ENCODE measurements around the gene KPNA3.
A peak's percentile ranks its signal among the peaks of the same experiment; 100 is the strongest.
"Not testable (repeated sequence)": the region's sequence is repeated elsewhere in the genome, so short reads cannot be mapped to it uniquely, and the experiment has no call there.

KPNA3 gene, protein sequence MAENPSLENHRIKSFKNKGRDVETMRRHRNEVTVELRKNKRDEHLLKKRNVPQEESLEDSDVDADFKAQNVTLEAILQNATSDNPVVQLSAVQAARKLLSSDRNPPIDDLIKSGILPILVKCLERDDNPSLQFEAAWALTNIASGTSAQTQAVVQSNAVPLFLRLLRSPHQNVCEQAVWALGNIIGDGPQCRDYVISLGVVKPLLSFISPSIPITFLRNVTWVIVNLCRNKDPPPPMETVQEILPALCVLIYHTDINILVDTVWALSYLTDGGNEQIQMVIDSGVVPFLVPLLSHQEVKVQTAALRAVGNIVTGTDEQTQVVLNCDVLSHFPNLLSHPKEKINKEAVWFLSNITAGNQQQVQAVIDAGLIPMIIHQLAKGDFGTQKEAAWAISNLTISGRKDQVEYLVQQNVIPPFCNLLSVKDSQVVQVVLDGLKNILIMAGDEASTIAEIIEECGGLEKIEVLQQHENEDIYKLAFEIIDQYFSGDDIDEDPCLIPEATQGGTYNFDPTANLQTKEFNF

DNA sequence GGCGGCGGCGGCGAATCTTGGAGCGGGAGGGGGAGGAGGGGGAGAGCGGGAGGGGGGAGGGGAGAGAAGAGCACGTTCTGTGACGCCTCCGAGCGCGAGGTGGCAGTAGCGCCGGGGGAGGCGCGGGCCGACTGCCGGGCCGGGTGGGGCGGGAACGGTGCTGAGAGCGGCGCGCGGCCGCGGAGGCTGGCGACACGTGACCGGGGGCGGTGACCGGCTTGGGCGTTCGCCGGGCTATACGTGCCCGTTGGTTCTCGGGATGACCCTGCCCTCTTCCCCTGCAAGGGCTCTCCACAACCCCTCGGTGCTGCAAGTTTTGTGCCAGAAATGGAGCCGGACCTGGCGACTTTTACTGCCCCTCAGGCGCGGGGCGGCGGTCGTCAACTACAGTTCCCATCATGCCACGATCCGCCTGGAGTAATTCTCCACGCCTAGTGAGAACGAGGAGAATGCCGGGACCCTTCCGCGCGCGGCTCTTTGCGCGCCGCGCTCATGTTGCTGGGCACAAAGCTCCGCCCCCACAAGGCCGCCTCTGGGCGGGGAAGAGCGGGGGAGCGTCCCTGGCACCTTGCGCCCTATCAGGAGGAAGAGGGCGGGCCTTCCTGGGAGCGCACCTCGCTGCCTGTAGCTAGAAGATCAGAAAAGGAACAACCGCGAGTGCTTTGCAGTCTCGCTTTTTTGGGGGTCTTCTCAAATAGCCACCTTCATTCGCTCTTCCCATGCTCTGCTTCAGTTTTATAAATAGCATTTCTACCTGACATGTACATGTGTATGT, at the start of gene KPNA3:
KPNA3 (minus strand) TSS at position 133 of the 775 bp plus-strand sequence. CDS start 176 bp downstream, outside the sequence.
- peak; percentile 96 for DNase-seq

DNA sequence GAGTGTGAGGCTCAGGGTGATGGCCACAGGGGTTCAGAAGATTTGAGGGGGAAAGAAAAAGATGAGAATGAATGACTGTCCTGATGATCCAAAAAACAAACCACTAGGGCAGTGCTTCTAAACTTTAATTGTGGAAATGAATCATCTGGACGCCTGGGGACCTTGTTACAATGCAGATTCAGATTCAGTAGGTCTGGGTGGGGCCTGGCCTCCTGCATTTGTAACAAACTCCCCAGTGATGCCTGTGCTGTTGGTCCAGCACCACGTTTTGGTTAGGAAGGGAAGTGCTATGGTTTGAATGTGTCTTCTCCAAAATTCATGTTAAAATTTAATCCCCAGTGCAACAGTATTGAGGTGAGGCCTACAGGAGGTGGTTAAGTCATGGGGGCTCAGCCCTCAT, 49.5 kb upstream of the KPNA3 start:
- DNase-seq = no peak

DNA sequence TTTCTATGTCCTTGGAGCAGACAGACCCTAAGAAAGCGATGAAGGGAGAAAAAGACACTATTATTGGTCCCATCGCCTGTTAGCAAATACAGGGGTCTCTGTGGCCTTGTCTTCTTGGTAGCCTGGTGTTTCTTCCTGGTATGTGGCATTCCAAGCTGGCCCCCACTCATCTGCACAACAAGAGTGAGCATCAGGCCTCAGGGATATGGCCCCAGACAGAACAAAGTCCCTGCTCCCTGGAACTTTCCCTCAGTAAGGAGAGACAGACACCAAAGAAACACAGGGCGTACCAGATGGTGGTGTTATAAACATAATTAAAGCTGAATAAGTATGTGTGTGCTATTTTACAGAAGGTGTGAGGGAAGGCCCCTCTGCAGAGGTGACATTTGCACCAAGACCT, 48.2 kb upstream of the KPNA3 start:
- DNase-seq = no peak

DNA sequence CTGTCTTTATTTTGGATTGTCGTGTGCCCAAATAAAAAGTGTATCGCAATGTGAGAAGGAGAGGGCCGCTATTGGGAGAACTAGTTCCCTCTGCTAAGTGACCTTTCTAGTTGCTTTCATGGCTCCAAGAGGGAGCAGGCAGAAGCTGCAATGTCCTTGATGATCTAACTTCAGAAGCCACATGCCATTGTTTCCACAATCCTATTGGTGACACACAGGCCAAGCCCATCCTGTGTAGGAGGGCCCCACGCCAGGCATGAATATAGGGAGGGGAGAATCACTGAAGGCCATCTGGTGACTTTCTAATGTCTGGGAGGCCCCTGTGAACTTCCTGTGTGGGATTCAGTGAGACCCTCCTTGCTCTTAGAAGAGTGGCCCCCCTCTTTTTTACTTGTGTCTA, 47.8 kb upstream of the KPNA3 start:
- DNase-seq = no peak

DNA sequence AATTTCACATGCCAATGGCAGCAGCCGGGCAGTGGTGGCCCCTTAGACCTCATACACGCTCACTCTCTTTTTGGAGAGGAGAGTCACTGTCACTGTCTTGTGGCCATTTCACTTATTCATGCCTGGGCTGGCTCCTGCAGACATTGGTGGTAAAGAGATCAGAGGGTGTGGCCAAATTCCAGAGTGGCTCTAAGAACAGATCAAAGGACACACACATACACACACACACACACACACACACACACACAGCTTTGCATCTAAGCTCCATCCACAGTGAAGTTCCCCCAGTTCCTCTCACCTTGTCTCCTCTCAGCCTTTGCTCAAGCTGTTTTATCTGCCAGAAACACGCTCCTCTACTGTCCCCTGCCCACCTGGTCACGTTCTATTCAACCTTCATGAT, 46.5 kb upstream of the KPNA3 start:
- DNase-seq = no peak

DNA sequence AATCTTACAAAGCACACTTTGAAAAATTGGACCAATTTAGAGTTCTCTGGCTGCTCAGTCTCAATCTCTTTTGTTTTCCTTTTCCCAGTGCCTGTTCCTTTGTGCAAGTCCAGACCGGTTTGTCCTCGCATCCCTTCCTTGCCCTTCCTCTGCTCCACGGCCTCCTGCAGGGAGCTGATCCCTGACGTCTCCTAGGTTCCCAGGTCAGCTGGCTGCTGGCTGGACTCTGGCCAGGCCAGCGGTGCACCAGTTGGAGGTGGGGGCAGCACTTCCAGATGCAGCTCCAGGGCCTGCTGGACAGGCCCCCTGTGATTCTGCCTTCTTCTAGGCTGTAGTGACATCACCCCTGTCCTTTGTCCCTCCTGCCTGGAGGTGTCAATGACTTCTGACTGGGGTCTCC, 44.0 kb upstream of the KPNA3 start:
- DNase-seq = no peak

DNA sequence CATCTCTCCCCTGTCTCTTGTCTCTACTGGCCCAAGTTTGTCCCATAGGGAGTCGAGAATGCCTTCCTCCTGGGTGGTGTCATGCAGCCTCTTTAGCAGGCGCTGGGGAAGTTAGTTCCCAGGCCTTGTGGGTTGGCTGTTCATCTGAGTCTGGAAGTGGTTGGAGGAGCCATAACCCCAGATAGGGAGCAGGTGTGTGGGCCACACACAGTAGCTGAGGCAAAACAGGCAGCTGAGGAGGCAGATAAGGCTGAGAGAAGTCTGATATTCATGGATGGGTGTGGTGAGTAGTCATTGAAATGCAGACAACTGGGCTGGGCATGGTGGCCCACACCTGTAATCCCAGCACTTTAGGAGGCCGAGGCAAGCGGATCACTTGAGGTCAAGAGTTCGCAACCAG, 40.9 kb upstream of the KPNA3 start:
- no peak for DNase-seq

DNA sequence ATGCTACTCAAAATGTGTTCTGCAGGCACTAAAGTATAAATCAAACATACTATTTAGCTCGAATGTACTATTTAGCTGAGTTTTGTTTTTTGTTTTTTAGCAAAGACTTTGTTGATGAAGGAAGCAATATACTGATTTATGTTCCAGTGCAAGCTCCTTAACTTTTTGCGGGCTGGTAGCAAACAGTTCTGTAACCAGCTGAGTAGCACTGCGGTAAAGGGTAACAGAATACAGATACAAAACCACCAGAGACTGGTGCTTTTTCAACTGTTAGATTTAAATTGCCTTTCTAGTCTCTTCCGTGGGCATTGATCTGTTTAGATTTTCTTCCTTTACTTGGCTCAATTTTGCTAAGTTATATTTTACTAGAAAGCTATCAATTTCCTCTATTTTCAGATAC, 39.0 kb upstream of the KPNA3 start:
- no peak for DNase-seq

DNA sequence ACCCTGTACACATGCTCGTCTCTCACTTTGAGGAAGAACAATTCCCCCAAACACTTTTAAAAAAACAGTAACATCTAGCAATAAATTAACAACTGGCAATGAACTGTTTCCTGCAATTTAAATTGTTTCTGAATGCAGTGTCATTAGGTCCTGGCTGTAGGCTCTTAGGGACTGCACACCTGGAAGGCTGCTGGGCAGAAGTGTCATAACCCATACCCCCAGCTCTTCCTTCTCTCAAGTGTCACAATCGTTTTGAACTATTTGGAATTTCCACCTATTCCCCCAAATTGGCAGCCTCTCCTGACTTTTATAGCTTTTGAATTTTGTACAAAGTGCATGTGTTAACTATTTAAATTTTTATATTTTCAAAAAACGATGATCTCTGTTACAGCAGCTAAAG, 38.2 kb upstream of the KPNA3 start:
- DNase-seq = no peak

DNA sequence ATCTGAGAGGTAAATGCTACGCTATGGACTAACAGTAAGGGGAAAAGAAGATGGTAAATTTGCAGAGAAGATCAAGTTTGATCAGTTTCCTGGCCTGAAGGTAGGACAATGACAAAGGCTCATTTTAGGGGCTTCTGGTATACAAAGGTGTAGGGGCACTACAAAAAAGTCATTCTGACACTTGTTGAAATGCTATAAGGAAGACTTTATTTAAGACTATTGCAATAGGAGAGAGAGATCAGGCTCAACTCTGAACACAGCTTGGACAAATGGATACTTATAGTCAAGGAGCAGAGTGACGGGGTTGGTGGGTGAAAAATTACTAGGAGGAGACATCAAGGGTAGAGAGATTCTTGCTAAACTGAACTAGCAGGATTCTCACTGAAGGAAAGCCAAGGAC, 37.2 kb upstream of the KPNA3 start:
- DNase-seq = no peak

DNA sequence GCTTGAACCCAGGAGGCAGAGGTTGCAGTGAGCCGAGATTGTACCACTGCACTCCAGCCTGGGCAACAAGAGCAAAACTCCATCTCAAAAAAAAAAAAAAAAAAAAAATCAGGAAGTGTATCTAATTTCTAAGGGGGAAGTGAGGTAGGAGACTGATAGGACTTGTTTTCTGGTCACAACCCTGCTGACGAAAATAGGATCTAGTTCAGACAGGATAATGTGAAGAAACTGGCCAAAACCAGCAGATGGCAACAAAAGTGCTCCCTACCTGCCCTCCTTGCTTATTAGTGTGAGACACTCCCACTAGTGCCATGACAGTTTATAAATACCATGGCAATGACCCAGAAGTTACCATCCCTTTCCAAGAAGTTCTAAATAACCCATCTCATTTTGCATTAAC, 36.0 kb upstream of the KPNA3 start:
- DNase-seq = no peak

DNA sequence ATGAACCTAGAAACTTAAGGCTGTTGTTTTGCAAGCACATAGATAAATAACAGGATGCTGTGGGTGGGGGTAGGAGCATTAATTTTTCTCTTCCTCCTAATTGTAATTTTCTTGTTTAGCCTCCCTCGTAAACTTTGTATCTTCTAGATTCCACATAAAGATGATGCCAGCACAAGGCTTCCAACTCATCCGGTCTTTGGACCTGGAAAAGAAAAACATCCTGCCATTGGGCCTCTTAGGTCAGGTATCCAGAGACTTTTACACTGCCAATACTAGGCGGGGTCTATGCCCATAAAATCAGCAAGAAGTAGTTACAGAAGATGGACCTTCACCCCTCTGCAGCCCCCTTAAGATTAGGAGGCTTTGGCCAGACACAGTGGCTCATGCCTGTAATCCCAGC, 35.4 kb upstream of the KPNA3 start:
- DNase-seq = no peak

DNA sequence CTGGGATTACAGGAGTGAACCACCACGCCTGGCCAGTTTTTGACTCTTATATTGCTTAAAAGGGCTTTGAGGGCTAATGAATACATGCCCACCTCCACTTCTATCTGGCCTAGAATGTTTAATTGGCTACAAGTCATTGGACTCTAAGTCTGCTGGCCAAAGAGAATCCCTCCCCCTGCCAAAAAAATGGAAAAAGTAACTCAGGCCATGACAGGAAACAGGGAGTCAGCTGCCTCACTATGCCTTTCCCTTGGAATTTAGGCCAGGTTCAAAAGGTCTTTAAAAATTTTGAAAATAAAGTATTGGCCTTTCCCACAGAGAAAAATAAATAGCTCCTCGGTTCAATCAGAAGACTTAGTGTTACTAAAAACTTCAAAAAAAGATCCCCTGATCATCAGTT, 34.9 kb upstream of the KPNA3 start:
- no peak for DNase-seq

DNA sequence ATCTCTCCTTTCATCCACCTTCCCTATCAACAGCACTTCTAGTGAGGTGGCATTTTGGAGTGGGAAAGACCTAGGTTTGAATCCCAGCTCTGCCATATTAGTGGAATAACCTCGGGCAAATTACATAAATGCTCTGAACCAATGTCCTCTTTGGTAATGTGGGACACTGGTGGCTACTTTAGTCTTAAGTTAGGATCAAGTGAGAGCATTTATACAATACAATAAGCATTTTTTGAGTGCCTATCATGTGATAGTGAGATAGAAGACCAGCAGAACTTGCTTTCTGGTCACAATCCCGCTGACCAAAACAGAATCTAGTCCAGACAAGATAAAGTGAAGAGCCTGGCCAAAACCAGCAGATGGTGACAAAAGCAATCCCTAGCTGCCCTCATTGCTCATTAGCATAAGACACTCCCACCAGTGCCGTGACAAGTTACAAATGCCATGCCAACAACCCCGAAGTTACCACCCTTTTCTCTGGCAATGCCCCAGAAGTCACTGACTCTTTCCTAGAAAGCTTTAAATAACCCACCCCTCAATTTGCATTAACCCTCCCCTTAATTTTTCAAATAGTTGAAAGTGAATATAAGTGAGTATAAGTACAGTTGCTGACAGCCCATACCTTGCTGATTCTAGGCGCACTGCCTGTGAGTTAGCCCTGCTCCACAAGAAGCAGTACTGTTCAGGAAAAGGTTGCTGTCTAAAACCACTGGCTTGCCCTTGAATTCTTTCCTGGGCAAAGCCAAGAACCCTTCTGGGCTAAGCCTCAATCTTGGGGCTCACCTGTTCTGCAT, 28.9 kb upstream of the KPNA3 start:
- DNase-seq = no peak

DNA sequence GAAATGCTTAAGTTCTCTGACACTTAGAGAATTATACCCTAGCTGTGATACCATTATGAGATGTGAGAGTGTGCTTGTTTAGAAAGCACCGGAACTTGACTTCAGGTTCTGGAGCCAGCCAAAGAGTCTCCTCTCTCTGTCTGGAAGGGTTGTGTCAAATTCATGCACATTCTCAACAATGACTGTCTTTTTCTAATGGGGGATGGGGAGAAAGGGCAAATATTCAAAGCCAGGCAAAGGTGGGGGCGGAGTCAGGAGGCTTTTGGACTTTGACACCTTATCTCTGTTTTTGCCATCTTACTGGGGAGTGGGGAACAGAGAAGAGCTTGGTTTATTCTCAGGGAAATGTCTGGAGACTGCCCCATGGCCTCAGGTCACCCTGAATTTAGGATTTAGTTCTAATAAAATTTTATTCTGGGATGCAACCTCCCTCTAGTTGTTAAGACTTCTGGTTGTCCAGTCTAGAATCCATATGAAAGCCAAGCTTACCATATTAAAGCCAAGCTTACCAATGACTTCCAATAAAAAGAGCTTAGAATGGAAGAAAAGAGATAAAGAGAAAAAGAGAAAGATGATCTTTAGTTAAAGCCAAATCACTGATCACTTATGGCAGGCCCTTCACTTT, 28.2 kb upstream of the KPNA3 start:
- DNase-seq = no peak

DNA sequence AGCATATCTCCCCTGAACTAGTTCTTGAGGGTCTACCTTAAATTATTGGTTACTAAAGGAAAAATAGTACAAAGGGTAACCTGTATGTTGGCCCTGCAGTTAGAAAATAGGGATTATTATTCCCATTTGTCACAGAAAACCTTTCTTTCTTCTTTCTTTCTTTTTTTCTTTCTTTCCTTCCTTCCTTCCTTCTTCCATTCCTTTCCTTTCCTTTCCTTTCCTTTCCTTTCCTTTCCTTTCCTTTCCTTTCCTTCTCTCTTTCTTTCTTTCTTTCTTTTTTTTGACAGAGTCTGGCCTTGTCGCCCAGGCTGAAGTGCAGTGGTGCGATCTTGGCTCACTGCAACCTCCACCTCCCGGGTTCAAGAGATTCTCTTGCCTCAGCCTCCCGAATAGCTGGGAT, 23.6 kb upstream of the KPNA3 start:
- DNase-seq = not testable (repeated sequence)

DNA sequence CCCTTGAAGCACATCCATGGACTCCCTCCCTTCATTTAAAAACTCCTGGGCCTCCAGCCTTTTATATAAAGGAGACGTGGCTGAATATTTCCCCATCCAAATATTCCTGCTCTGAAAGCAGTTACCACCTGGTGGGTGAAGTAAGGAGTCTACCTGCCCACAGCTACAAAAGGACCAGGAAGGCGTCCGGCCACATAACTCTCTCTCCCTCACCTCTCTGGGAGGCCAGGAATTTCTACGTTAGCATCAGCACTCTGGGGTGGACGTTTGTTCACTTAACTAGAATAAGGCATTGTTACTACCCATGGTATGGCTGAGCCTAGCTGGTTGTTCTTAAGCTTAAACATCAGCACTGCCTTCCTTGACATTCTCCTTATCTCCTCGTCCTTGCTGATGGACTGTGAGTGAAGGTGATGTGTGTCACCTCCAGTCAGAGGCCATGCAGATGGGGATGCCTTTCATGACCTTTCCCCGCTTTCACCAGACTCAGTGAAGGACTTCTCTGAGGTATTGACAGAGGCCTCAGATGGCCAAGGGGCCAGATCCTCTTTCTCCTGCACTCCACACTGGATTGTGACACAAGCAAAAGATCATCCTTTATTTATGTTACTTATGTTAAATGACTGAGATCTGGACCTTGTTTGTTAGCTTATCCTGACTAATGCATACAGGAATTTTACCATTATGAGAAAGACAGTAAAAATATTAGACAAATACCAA, 22.2 kb upstream of the KPNA3 start:
- DNase-seq = no peak

DNA sequence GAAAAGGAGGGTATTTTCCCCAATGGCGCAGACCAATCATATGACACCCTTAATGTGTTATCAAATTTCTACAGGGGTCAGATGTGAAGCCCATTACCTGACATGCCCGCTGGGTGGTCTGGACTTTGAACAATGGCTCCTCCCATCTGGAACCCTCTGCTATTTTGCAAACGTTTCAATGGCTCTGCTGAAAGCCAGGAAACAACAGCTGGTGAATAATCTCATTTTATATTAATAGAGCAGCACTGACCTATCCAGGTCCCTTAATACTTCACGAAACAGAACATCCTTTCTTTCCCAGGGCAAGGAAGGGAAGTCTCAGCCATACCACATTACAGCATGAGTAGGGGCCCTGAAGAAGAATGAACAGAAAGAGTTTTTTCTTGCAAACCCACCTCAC, 20.3 kb upstream of the KPNA3 start:
- no peak for DNase-seq

DNA sequence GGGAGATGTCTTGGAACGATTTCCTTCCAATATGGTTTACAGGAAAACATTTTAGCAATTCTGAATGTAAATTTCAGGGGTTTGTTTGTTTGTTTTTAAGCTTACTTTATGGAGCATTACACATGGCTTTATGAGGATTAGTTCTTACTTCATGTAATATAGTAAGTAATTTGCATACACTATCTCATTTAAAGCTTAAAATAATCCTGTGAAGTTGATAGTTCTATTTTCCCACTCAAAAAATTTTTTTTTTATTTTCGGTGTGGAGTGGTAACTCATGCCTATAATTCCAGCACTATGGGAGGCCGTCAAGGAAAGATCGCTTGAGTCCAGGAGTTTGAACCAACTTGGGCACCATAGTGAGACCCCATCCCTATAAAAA, 19.0 kb upstream of the KPNA3 start:
- DNase-seq = no peak

DNA sequence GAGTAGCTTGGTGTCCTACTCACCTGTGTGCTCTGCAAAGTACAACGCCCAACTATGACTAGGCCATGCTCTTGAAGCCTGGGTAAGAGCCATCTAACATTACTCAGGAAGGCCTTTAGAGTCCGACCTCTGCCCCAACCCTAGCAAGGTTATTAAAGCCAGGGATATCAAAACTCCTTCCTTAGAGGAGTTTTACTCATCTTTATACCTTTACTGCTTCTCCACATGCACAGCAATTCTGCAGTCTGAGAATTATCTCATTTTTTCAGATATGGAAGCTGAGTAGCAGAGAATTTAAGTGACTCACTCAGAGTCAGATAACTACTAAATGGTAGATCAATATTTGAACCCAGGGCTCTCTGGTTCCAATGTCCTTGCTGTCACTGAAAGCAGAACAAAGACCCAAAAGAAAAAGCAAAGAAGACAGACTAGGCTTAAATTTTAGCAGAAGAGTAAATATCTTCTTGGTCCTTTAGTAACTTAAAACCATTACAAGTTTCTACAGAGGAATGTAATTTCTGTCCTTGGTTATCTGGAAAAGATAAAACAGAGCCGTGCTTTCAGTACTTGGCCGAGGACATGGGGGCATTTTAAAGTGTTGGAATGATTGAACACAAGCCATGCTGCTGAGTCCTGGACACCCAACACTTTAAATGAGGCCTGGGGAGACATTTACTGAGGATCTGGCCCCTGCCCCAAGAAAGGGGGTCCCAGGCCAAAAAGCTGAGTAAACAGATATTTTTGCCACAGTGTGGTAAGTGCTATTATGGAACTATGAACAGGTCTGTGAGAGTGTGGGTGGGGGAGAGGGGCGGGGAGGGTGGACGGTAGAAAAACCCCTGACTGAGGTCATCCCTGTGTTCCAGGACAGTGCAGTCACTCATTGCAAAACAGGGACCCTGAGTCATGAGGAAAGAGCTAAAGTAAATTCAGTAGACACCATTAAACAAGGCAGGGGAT, 18.4 kb upstream of the KPNA3 start:
- DNase-seq = peak; percentile 9

DNA sequence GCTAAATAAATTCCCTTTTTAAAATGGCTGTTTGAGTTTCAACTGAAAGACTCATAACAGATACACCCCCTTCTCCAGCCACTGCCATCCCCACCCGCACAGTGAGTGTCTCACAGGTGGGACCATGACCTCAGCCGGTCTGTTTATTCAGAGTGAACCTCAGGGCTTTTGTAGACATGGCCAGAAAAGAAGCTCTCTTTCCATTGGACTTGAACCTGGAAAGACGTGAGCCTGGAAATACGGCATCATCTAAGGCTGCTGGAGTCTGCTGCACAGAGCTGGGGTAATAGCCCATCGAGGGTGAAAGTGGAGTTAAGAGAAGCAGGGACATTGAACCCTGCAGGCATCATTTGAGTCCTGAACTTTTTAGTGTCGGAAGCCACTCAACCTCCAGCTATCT, 15.2 kb upstream of the KPNA3 start:
- no peak for DNase-seq

All from kidney glomerular epithelial cell (primary cell).